GM18867 (cell line): ENCODE results near the gene INPPL1.

Experiments used
- ATAC-seq: cut with Tn5 transposase; IDR thresholded peaks from one replicate; pipeline ENCODE4 v1.9.1; 2021; ENCODE audit warnings: mild to moderate bottlenecking, moderate library complexity; ENCODE audit not compliant: unreplicated experiment

INPPL1 gene

DNA sequence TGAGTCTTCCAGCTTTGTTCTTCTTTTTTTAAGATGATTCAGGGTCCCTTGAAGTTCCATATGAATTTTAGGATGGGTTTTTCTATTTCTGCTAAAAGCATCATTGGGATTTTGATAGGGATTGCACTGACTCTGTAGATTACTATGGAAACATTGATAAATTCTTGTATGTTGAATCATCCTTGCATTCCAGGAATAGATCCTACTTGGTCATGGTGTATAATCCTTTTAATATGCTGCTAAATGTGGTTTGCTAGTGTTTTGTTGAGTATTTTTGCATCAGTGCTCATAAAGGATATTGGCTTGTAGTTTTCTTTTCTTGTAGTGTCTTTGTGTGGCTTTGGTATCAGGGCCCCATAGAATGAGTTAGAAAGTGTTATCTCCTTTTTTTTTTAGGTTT, 54.3 kb downstream of the INPPL1 start:
- no peak for ATAC-seq

DNA sequence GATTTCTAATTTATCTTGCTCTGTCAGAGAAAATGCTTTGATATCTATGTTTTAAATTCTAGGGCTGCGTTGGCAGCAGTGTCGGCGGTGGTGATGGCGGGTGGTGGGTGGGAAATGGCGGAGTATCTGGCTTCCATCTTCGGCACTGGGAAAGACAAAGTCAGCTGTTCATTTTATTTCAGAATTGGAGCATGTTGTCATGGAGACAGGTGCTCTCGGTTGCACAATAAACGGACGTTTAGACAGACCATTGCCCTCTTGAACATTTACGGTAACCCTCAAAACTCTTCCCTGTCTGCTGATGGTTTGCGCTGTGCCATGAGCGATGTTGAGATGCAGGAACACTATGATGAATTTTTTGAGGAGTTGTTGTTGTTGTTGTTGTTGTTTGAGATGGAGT, 55.5 kb downstream of the INPPL1 start:
- ATAC-seq, result no peak

DNA sequence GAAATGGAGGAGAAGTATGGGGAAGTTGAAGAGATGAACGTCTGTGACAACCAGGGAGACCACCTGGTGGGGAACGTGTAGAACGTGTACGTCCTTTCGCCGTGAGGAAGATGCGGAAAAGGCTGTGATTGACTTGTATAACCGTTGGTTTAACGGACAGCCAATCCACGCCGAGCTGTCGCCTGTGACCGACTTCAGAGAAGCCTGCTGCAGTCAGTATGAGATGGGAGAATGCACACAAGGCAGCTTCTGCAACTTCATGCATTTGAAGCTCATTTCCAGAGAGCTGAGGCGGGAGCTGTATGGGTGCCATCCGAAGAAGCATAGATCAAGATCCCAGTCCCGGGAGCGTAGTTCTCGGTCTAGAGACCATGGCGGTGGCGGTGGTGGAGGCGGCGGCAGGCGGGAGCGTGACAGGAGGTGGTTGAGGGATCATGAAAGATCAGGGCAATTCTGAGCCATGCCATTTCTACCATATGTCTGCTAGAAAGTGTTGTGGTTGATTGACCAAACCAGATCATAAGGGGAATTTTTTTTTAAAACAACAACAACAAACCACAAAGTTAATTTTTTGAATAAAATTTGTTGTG, 56.3 kb downstream of the INPPL1 start:
- no peak for ATAC-seq

GRCh38 chr11:72283947-72284346, 59.4 kb downstream of the INPPL1 start:
- ATAC-seq, result no peak

DNA sequence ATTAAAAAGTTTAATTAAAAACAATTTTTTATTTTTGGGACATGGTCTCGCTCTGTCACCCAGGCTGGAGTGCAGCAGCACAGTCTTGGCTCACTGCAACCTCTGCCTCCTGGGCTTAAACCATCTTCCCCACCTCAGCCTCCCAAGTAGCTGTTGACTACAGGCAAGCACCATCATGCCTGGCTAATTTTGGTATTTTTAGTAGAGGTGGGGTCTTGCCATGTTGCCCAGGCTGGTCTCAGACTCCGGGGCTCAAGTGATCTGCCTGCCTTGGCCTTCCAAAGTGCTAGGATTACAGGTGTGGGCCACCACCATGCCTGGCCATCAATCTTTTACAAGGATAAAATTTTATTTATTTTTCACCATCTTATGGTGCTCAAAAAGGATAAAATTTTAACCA, 62.7 kb downstream of the INPPL1 start:
- no peak for ATAC-seq
